HG03558 (cell line): ENCODE results near the gene SEC14L1.

Experiments
- ATAC-seq: cut with Tn5 transposase; IDR thresholded peaks from one replicate; pipeline ENCODE4 v1.9.1; 2021; ENCODE audit warnings: moderate number of reproducible peaks; ENCODE audit not compliant: unreplicated experiment; ENCODE audit errors: extremely low read depth

The SEC14L1 gene

GRCh38 chr17:77210946-77211541, 70.3 kb downstream of the SEC14L1 start:
- ATAC-seq = no peak

DNA sequence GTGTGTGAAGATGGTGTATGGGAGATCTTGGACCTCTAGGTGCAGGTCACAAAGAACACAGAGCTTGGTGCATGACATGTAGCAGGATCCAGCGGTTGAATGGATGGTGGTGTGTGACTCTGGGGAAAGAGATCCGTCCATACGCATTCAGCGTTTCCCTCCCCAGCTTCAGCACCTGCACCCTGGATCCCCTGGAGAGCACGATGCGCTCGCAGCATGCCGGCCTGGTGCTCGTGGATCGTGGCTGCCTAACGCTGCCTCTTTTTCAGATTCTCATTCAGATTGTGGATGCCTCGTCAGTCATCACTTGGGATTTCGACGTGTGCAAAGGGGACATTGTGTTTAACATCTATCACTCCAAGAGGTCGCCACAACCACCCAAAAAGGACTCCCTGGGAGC, 70.9 kb downstream of the SEC14L1 start:
- no peak for ATAC-seq

- ATAC-seq = no peak
Measured at GRCh38 chr17:77212081-77212832, 71.5 kb downstream of the SEC14L1 start.

GRCh38 chr17:77212833-77213777, 72.3 kb downstream of the SEC14L1 start:
- ATAC-seq = no peak

GRCh38 chr17:77213778-77214132, 73.0 kb downstream of the SEC14L1 start:
- no peak for ATAC-seq

DNA sequence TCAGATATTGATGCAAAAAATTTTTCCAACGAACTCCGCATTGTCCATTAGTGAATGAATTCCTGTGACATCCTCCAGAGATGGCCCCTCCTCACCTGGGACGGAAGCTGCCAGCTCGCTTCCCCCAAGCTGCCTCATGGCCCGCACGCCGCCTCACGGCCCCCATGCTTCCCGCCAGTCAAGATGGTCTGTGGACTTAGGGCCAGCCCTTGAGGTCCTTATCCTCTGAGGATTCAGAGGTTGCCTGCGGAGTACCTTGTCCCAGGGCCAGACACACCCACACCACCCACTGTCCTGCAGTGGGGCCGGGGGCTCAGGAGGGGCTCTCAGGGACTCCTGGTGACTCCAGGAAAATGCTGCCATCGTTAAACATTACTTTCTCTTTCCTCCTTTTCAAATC, 73.6 kb downstream of the SEC14L1 start:
- ATAC-seq = no peak

GRCh38 chr17:77214743-77215142, 74.0 kb downstream of the SEC14L1 start:
- no peak for ATAC-seq

DNA sequence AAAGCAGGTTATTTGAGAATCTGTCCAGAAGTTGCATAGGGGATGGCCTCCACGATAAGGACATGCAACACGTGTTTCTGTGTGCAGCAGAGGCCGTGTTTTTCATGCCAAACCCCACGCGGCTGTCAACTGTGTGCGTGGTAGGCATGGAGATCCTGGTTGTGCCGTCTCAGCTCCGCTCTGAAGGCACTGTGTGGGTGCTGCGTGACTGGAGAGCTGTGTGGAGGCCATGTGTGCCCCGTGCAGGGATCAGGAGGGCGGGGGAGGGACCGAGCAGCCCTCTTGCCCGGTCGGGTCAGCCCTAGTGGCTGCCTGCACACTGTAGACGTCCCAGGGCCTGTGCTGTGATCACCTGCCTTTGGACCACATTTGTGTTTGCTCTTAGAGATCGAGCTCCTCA, 74.5 kb downstream of the SEC14L1 start:
- no peak for ATAC-seq

DNA sequence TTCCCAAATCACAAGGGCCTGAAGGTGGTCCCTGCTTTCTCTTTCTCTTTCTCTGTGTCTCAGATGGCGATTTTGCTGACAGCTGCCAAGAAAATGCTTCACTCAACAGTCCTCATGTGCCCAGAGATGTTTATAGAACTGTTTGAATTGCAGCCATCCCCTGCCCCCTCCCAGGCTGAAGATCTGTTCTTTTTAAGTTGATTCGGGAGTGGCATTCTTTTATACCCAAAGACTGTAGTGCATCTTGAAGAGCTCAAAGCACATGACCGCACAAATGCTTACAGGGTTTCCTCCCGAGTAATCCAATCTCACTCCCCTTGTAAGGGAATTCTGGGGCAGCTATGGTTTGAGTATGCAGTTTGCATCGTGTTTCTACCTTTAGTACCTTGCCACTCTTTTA, 75.7 kb downstream of the SEC14L1 start:
- no peak for ATAC-seq

- ATAC-seq = no peak
Measured at GRCh38 chr17:77217123-77217522, 76.4 kb downstream of the SEC14L1 start.

- ATAC-seq = no peak
Measured at GRCh38 chr17:77217566-77217965, 76.8 kb downstream of the SEC14L1 start.

GRCh38 chr17:77218902-77219301, 78.1 kb downstream of the SEC14L1 start:
- no peak for ATAC-seq

- no peak for ATAC-seq
Measured at GRCh38 chr17:77222356-77222755, 81.6 kb downstream of the SEC14L1 start.

- ATAC-seq = no peak
Measured at GRCh38 chr17:77223642-77224420, 83.1 kb downstream of the SEC14L1 start.

GRCh38 chr17:77225265-77225664, 84.5 kb downstream of the SEC14L1 start:
- no peak for ATAC-seq

- no peak for ATAC-seq
Measured at GRCh38 chr17:77227461-77228240, 86.9 kb downstream of the SEC14L1 start.

DNA sequence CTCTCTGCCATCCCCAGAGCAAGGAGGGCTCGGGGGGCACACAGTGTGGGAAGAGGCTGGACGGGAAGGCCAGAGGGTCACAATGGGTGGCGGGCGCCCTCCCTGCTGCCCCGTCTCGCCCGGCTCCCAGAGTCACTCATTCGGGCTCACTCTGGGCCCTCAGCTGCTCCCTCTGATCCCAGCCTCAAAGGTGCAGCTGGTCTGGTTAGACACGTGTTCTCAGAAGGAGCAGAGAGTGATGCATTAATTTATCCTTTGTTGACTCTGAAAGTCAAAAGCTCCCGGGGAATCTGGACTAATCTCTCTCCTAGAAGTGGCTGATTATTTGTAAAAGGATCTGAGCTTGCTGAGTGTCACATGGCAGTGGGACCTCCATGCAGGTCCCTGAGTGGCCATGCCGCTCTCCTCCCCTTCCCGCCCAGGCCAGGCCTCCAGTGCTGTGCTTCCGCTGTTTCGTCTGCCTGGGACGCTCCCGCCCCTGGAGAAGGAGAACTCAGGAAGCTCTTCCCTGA, 87.5 kb downstream of the SEC14L1 start:
- ATAC-seq = no peak

GRCh38 chr17:77228816-77229215, 88.0 kb downstream of the SEC14L1 start:
- no peak for ATAC-seq

DNA sequence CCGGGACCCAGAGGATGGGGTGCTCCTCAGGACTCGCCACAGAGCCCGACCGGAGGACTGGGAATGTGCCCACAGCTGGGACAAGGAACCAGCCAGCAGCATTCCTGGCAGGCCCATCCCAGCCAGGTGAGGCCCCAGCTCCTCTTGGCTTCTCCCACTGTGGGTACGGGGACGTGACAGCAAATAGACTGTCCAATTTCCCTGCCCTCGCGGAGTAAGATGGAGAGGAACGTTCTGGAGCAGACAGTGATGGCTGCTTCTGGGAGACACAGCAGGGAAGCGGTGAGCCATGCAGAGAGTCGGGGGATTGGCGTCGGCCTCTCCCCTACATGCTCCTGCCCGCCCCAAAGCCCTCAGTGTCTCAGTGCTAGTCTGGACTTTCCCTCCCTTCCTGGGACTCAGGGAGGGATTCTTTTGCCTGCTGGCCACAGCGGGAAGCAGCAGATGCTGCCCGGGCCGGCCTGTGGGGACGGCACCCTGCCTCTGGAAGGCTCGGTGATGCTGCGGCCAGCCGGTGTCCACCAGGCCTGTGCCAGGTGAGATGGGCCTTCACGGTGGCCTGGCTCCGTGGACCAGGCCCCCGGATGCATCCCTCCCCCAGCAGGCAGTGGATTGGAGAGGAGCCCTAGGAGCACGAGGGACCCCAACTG, 89.1 kb downstream of the SEC14L1 start:
- ATAC-seq = no peak
